HCEC 1CT (cell line): Measurements from ENCODE around the gene FTCD.

ENCODE experiments used
- DNase-seq: peaks from one replicate; pipeline ENCODE4 v3.0.0-alpha.2; 2017

Gene FTCD

DNA sequence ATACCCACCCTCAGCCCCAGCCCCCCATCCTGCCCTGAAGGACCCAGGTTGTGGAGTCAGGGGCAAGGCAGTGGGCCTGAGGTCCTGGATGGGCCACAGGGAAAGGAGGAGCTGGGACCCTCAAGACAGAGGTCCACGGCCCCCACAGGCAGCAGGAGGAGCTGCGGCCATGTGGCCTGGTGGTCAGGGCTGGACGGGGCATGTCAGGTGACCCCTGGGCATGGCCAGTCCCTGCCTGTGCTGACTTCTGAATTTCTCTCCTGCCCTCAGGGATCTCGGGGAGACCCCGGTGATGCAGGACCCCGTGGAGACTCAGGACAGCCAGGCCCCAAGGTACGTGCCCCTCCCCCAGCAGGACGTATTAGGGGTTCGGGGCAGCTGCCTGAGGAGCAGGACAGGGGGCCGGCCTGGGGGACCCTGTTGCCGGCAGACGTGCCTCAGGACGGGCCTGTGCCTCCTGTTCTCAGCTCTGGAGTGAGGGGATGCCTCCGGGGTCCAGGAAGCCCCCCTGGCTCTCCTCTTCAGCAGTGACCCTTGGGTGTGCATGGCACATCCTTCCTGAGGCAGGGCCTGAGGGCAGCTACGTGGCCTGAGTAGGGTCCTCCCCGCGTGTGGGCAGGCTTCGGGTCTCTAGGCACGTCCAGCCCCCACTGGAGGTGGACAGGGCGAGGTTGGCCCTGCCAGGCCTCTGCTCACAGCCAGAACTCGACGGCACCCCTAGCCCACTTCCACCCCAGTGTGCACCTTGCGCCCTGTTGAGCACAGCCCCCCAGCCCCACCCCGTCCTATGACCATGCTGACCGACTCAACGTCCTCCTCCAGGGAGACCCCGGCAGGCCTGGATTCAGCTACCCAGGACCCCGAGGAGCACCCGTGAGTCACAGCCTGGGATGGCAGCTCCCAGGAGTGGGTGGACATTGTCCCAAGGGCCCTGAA, 33.8 kb downstream of the FTCD start:
- DNase-seq, result no peak

DNA sequence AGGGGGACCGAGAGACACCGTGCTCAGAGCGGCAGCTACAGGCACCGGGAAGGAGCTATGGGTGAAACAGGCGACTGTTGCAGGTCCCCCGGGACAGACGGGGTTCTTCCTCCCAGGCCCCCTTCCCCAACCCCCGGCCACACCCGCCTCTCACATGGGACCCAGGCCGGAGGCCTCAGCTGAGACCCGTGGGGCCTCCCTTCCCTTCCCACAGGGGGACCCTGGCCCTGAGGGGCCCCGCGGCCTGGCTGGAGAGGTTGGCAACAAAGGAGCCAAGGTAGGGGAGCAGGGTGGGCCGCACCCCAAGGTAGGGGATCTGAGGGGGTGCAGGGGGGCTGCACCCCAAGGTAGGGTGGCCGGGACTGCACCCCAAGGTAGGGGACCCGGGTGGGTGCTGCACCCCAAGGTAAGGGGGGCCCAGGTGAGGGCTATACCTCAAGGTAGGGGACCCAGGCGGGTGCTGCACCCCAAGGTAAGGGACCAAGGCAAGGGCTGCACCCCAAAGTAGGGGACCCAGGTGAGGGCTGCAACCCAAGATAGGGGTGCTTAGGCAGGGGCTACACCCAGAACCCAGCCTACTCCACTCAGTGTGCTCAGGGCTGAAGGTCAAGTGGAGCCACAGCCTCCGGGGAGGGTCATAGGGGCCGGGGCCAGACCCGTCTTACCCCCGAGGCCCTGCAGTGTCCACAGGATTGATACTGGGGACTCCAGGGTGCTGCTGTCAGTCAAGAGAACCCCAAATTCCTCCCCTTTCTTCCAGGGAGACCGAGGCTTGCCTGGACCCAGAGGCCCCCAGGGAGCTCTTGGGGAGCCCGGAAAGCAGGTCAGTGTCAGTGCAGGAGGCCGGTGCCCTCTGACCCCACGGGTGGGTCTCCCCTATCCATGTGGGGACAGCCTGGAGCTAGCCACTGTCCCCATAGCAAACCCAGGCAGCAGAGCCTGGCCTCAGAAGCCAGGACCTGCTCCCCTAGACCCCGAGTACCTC, 34.8 kb downstream of the FTCD start:
- no peak for DNase-seq

DNA sequence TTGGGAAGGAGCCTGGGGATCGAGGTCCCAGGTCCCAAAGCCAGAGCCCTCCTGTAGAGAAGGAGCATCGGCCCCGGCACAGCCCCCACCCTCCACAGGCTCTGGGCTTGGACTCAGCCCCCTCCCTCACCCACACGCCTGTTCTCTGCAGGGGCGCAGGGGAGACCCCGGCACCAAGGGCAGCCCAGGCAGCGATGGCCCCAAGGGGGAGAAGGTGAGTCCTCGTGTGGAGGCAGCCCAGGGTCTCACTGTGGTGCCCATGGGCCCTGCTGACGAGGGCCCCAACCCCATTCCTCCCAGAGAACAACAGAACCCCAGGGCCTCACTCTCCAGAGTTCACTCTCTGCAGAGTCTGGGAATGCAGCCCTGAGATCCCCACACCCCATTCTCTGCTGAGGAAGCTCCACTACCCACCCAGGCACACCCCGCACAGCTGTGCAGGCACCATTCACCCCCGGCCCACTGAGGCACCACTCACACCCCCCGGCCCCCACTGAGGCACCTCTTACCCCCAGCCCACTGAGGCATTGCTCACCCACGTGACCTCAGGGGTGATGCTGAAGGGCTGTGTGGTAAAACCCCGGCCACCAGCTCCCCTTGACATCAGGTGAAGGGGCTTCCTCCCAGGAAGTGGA, 35.6 kb downstream of the FTCD start:
- no peak for DNase-seq

DNA sequence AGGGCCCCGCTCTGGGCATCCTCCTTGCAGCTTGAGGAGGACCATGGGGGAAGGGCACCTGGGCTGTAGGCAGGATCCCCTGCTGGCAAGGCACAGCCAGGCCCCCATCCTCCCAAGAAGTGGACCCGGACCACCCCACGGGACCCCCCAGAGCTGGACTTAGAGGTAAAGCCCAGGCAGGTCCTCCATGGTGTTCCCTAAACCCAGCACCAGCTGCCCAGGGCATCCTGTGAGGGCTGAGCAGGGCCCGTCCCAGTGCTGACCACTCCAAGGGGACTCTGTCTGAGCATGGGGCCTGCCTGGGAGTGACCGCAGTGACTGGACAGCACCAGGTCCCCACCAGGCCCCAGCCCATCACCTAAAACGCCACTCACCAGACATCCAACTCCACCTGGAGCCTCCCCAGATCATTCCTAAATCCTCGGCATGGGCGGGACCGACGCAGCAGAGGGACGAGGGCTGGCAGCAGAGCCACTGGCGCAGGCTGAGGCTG, 36.2 kb downstream of the FTCD start:
- no peak for DNase-seq

DNA sequence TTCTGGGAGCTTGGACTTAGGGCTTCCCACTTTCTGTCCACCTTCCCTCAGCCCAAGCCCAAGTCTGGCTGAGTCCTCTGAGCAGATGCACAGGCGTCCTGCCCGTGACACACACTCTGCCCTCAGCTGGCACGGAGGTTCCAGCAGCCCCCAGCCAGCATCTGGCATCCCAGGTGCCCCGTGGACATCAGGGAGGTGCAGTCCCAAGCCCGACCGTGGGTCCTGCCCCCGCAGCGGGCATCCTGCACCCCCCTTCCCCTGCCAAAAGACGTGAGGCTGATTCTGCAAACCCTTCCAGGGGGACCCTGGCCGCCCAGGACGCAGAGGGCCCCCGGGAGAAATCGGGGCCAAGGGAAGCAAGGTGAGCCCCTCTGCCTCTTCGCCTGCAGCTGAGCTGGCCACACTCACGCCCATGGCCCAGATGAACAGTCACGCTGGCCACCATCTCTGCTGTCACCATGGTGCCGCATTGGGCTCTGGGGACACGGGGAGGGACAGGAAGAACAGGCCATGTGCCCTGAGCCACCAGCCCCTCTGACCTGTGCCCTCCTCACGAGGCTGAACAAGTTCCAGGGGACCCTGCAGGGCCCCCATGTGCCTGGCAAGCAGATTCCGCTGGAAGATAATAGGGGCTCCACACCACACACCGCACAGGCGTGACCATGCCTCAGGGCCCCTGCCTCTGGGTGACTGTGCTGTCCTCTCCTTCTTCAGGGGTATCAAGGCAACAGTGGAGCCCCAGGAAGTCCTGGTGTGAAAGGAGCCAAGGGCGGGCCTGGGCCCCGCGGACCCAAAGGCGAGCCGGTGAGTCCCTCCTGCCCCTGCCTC, 36.8 kb downstream of the FTCD start:
- no peak for DNase-seq

DNA sequence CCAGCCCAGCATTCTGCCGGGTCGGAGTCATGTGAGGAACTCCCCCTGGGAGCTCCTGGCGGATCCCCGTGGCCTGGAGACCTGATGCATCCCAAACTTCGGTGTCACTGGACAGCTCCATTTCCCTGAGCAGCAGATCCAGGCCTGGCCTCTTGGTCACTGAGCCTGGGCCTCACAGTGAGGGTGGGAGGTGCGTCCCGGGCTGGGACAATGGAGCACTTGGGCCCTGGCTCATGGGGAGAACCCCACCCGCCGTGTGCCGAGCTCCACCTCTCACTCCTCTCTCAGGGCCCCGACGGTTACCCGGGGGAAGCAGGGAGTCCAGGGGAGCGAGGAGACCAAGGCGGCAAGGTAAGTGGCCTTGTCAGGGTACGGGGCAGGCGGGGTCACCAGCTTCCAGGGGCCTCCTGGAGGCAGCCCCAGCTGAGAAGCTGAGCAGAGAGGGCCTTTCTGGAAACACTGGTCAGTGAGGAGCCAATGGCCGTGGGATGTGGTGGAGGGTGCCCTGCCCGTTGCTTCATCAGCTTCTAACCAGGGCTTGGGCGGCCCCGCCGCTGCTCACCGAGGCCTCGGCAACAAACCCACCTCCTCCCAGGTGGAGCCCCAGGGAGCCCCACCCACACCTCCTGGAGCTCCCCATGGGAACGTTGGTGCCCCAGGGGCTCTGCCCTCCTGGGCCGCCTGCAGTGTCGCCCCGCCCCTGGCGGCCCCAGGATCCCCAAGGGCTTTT, 37.6 kb downstream of the FTCD start:
- DNase-seq, result no peak

DNA sequence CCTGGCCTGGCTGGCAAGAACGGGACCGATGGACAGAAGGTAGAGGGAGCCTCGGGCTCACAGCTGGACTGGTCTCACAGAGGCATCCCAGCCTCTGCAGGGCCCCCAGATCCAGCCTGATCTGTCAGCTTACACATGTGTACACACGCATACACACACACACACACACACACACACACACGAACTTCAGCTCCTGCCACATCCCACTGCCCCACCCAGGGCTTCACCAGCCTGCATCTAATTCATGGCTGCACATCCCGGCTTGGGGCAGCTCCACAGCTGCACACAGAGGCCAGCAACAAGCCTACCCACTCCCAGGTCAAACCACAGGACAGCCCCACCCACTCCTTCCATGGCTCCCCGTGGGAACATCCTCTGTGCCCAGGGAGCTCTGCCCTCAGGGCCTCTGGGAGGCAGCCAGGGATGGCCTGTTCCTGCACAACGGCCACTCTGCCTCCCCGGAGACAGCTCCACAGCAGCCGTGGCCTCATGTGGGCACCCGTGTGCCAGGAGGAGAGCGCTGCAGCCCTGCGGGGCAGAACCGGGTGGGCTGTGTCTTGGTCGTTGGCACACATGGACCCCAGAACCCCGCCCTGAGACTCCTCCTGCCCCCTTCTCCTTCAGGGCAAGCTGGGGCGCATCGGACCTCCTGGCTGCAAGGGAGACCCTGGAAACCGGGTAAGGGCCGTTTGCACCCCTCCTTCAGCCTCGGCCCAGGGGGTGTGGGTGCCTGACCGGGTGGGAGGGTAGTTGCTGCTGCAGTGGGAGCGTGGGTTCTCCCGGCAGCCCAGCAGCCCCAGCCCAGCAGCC, 38.4 kb downstream of the FTCD start:
- DNase-seq, result no peak

DNA sequence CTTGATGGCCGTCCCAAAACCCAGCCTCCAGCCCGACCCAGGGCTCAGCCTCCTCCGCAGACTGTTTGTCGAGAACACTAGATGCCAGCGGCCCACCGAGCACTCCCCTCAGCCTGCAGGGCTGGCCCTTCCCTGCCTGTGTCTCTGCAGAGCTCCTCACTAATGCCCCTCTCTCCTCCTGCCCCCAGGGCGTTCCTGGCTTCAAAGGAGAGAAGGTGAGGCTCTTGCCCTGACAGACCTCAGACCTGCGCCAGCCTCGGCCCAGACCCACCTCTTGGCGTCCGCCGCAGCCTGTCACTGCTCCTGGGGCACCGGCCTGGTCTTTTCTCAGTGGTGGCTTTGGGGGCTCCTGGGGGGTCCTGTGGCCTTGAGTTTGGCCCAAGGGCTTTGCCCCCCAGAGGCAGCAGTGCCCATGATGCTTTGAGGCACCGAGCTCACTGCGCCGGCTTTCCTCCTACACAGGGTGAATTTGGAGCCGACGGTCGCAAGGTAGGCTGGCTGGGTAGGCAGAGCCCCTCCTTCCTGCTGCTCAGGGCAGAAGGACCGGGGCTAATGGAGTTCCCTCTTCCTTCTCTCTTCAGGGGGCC, 39.1 kb downstream of the FTCD start:
- no peak for DNase-seq

DNA sequence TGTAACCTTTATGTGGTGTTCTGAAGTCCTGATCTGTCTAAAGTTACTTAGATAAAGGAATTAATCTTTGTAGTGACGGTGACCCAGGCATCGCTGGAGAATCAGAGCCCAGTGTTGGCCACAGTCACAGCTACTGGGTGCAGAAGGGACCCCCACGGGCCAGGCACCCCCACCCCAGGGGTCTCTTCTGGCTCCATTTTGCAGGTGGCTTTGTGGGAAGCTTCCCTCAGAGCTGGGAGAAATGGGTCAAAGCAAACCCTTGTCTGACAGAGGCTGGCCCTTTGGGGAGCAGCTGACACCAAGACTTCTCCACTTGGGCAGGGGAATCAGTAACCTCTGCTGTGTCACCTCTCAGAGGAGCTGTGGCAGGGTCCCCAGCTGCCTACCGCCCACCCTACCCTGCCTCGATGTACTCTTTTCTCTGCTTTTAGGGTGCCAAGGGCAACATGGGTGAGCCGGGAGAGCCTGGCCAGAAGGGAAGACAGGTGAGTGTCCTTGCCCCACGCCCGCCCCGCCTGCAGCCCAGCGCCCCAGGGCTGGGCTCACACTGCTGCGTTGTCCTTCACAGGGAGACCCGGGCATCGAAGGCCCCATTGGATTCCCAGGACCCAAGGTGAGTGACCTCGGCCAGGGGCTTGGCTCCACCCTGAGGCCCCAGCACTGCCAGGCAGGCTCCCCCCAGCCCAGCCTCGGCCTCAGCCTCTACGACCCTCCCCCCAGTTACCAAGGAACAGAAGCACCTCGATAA, 39.8 kb downstream of the FTCD start:
- DNase-seq, result no peak

DNA sequence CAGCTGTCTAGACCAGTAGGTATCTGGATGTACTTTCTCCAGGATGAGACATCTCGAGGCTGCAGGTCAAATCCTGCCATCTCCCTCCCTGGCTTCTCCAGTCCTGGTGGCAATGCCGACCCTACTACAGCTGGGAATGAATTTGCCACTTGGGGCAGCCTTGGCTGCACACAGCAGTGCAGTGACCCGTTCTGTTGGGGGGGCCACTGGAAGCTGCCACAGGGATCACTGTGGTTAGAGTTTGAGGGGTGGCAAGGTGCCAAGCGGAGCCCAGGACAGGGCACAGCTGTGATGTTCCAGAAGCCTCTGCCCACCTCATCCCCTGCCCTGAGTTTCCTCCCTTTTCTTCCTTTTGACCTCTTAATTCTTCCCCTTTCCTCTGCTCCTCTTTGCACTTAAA, 40.4 kb downstream of the FTCD start:
- no peak for DNase-seq

DNA sequence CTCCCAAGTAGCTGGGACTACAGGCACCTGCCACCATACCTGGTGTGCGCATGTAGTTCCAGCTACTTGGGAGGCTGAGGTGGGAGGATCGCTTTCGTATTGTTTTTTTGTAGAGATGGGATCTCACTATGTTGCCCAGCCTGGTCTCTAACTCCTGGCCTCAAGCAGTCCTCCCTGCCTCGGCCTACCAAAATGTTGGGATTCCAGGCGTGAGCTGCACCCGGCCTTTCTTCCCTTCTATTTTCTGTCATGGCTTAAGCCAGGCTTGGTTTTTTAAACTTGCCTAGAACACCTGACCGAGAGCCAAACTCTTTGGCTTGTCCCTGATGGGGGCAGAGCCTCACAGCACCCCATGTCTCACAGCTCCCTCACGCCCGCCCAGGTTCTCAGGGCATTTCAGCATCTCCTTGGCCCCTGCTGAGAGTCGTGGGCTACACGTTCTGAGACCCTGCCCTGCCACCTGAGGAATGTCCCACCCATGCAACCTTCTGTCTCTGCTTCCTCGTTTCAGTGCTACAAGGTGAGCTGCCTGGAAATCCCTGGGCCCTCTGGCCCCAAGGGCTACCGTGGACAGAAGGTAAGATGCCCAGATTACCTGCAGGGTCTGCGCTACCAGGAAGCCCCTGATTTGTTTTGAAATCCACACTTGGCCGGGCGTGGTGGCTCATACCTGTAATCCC, 41.7 kb downstream of the FTCD start:
- no peak for DNase-seq

DNA sequence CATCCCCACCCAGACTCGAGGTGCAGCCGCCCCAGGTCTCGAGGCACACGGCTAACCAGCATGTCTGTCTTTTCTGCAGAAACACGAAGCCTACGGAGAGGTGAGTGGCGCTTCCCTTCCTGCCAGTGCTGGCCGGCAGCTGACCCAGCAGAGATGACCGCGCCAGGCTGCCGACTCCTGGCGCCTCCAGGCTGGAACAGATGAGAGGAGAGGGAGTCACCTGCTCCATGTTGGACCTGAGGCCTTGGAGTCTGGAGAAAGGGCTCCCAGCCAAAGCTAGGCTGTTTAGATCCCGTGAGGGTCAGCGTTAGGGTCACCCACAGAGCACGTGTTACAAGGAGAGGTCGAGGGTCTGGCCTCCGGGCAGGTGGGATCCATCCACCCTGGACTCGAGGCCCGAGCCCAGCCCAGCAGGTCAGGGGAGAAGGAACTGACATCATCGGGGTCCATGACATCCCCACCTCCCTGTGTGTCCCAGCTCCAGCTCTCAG, 42.6 kb downstream of the FTCD start:
- DNase-seq, result no peak

DNA sequence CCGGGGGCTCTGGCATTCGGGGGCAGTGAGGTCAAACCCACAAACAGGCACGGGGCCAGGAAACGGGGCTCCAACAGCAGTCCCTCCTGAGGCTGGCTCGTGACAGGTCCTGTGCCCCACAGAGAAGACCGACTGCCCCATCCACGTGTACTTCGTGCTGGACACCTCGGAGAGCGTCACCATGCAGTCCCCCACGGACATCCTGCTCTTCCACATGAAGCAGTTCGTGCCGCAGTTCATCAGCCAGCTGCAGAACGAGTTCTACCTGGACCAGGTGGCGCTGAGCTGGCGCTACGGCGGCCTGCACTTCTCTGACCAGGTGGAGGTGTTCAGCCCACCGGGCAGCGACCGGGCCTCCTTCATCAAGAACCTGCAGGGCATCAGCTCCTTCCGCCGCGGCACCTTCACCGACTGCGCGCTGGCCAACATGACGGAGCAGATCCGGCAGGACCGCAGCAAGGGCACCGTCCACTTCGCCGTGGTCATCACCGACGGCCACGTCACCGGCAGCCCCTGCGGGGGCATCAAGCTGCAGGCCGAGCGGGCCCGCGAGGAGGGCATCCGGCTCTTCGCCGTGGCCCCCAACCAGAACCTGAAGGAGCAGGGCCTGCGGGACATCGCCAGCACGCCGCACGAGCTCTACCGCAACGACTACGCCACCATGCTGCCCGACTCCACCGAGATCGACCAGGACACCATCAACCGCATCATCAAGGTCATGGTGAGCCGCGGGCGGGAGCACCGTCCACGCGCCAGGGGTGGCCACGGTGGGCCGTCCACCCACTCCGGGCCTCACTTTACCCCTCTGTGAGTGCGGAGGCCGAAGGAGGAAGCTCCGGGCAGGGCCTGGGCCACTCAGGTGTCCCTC, 43.3 kb downstream of the FTCD start:
- DNase-seq, result no peak

DNA sequence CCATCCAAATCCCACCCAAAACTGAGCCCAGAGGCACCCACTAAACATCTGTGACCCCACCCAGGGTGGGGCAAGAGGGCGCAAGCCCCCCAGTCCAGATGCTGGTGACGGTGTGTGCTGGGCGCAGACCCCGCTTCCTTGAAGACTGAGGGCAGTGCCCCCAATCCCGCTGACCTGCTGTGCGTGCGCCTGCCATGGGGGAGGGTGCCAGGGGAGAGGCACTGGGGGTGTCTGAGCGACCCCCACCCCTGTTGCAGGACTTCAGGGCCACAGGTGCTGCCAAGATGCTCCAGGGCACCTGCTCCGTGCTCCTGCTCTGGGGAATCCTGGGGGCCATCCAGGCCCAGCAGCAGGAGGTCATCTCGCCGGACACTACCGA, 44.2 kb downstream of the FTCD start:
- no peak for DNase-seq

DNA sequence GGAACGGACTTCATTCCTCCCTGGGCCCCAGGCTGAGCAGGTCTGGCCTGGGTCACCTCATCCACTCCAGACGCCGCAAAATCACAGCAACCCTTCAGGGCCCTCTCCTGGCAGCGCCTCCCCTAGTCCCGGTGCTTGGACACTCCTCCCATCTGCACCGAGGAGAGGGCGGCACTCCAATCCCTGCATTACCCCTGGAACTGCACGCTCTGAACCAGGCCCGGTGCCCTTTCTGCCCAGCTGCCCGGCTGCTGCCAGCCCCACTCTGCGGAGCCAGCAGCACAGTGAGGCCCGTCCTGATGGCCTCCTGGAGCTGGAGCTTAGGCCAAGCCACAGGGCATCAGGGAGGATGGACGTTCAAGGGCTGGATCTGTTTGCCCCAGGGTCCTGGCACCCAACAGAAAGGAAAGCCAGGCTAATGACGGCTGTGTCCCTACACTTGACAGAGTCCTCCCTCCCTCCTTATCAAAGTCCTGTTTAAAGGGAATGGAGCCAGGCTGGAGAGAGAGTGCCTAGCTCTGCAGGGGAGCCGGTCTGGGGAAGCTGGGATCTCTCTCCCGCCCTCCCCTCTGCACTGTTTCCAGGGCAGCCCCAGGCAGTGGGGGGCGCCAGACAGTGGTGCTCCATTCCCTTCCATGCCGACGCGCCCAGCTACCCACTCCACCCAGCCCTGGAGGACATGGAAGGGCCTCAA, 44.7 kb downstream of the FTCD start:
- no peak for DNase-seq

DNA sequence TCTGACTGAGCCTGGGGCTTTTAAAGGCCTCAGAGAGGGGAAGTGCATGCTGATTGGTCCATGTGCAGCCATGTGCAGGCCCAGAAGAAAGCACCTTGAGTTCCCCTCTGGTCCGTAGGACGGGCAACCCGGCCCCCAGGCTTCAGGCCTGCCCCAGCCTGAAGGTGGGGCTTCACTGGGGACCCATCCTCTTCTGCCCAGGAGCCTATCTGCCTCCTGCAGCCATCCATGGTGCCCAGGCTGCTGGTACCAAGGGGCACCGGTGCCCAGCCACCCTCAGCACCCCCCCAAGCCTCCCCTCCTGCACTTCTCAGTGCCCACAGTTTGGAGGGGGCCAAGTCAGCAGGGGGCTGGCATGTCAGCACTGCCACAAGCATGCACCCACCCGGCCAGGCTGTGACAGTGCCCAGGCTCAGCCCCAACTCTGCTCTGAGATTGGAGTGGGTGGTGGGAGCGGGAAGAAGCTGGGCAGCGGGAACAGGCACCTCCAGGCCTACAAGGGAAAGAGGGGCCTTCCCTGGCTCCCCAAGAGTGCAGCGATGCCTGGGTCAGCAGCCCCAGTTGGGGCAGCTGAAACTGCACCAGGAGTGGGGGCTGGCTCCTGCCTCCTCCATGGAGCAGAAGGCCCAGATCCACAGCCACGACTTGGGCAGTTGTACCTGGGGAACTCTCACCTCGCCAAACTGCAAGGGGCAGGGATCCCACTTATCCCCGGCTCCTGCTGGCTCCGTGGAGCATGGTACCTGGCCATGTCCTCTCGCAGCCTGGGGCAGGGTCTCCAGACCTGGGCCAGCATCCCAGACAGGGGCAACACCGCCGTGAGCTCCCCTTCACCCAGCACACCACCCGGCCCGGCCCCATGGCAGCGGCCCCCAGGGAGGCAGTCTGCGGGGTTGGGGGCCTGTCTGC, 45.8 kb downstream of the FTCD start:
- no peak for DNase-seq
